Hepatocyte (in vitro differentiated cells): ENCODE data around the gene NR2C2.

ENCODE experiments used
- EZH2 ChIP-seq: fragments of 200-600 bp; sonication (generic); IDR thresholded peaks from 2 replicates; pipeline ENCODE4 v1.6.1; 2016; ENCODE audit warnings: antibody characterized with exemption, mild to moderate bottlenecking, borderline replicate concordance
- TF ChIP-seq, protein P1 (sequence below): fragments of 200-600 bp; sonication (generic); IDR thresholded peaks from 2 replicates; pipeline ENCODE4 v1.5.1; 2016; ENCODE audit warnings: antibody characterized with exemption, mild to moderate bottlenecking; ENCODE audit not compliant: poor library complexity

DNA sequence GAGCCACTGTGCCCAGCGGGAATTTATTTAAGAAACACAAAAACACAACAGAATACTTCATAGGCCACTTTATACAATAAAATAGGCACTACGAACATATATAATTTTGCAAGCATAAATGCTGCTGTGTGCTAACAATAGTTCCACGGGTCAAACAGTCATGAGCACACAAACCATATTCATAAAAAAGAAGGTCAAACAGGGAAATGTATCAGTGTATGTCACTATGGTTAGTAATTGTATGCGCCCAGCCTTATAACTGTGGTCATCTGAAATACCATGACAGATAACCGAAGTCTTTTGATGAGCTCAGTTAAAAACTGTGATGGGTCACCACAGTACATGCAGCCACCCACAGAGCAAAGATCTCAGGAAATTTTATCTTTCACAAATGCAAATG is 38.1 kb upstream of the NR2C2 start:
- TF ChIP-seq, protein P1, sequence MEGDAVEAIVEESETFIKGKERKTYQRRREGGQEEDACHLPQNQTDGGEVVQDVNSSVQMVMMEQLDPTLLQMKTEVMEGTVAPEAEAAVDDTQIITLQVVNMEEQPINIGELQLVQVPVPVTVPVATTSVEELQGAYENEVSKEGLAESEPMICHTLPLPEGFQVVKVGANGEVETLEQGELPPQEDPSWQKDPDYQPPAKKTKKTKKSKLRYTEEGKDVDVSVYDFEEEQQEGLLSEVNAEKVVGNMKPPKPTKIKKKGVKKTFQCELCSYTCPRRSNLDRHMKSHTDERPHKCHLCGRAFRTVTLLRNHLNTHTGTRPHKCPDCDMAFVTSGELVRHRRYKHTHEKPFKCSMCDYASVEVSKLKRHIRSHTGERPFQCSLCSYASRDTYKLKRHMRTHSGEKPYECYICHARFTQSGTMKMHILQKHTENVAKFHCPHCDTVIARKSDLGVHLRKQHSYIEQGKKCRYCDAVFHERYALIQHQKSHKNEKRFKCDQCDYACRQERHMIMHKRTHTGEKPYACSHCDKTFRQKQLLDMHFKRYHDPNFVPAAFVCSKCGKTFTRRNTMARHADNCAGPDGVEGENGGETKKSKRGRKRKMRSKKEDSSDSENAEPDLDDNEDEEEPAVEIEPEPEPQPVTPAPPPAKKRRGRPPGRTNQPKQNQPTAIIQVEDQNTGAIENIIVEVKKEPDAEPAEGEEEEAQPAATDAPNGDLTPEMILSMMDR = no peak
- no peak for TF ChIP-seq EZH2
